ENCODE measurements around the gene RPL4. TPM values are rescaled to one million over a fixed set of nuclear protein-coding genes. Genes with fewer than 3 reads are reported as not detected.
"Not testable (repeated sequence)": the region's sequence is repeated elsewhere in the genome, so short reads cannot be mapped to it uniquely, and the experiment has no call there.

Gene RPL4
- total RNA-seq, 1 donor from 2014 or later: 1,621 TPM

DNA sequence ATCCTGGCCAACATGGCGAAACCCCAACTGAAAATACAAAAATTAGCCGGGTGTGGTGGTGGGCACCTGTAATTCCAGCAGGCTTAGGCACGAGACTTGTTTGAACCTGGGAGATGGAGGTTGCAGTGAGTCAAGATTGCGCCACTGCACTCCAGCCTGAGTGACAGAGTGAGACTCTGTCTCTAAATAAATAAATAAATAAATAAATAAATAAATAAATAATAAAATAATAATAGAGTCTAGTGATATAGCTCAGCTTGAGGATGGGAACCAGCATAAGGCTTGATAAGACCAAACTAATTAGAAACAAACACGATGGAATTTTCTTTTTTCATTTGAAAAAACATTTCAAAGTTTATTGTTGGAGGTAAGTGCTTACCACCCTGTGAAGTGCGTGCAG is 43.4 kb downstream of the RPL4 start:
- DNase-seq (ENCODE audit: low spot score in 2 of 2); FAIRE-seq: not testable (repeated sequence)

DNA sequence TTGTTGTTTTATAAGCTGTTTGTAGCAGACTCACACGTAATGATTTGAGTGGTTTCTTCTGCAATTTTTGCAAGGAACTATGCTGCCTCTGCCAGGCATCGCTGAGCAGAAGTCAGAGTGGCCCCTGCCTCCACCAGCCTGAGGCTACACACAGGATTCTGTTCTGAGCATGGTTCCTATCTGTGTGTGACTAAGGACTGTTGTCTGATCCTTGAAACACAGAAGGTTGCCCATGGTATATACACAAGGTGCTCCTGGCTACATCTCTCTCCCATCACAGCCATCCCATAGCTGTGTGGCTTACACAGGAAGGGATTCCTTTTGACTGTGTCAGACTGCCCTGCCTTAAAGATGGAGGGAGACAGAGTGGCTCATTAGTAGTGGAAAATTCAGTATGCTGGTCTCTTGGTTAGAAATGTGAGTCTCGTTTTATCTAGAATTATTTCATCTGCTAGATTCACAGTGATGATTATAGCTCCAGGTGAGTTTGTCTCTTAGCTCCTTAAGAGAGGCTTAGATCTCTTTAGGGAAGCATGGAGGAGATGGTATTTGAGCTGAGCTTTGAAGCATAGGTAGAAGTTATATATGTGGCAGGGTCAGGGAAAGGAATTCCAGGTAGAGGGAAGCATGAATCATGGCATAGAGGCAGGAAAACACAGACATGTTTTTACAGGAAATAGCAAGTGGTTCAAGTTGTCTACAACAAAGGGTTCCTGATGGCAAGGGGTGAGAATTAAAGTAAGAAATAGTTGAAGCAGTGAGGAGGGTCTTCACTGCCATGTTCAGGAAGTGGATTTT is 44.6 kb downstream of the RPL4 start:
- no peak for DNase-seq (ENCODE audit: low spot score in 2 of 2)
- FAIRE-seq: no peak

DNA sequence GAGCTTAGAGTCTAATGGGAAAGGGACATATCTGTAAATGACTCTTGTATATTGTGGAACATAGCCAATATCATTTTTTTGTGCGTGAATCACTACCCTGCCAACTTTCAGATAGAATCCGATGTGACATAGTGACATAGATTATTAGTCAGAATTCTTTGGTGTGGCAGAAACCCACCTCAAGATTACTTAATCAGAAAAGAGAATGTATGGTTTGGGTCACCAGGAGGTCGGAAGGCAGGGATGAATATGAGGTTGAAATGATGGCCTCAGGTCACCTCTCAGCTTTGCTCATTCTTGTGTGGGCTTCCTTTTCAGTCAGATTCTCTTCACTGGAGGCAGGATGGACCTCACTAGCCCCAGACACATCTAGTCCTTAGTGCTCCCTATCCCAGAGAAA is 48.4 kb downstream of the RPL4 start:
- FAIRE-seq: no peak

DNA sequence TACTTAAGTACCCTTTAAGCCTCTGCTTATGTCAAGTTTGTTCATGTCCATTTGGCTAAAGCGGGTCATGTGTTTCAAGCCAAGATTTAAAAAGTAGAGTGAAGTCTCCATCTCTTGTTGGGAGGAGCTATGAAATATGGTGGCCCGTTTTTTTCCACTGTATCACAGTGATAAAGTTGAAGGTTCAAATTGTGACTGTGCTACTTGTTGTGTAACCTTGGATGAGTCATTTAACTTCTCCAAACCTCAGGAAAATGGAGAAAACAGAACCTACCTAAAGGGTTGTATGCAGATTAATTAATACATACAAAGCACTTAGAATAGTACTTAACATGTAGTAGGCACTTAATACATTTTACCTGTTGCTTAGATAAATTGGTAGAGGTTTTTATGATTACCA is 50.5 kb downstream of the RPL4 start:
- no peak for FAIRE-seq
- DNase-seq (ENCODE audit: low spot score in 2 of 2): no peak

More for the DNA sequence above, 48.4 kb downstream of the RPL4 start:
- no peak for DNase-seq (ENCODE audit: low spot score in 2 of 2)

DNA sequence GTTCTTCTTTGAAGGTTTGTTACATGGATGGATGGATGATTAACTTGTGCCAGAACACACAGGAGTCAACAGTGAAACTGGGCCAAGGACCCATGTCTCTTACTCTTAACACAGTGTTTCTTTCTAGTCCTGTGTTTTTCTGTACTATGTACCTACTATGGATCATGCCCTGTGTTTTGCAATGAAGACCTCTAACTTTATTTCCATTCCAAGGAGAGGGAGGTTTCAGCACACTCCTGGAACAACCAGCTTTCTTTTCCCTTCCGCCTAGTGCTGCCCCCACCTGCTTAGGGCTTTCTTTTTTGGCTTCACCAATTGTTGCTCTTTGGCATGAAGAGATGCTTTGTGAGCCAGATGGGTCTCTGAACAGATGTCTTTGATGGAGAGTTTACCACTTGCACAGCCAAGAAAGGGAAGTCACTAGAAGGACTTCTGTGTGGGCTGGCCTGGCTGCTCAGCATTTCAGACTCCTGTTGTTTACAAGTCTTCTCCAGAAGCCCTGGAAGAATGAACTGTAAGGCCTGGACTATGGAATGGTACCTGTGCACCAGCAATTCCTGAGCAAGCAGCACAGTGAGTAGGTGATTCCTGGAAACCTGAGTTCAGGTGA is 51.6 kb downstream of the RPL4 start:
- FAIRE-seq: no peak
- DNase-seq (ENCODE audit: low spot score in 2 of 2): no peak

DNA sequence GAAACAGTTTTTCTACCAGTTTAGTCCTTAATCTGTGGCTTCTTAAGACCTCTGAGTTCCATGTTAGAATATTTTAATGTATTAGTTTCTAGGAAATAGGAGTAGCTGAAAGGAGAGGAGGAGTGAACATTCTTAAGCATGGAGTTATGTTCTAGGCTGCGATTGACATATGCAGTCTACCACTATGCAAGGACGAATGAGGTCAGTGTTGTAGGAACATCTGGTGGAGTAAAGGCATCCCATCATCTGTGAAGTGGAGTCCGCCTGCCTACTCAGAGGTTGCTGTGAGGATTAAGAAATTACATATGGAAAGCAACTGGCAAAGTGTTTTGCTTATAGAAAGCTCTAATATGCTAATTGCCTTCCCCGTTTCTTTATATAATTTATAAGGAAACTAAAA is 52.2 kb downstream of the RPL4 start:
- FAIRE-seq (no peak), DNase-seq (ENCODE audit: low spot score in 2 of 2) (no peak)

Small RNAs within 50 kb of the gene (small RNA-seq; reads per million reads assigned to genes)
- not detected for gene MIR4512
- gene RF01159: not detected
- gene SNORD16: not detected
- not detected for gene SNORD18A
- gene SNORD18B: not detected
- gene SNORD18C: not detected

Other genes starting within 250 kb of the RPL4 start
- 43.2 TPM for gene DIS3L, start 211.3 kb downstream of the RPL4 start, total RNA-seq
- 20.8 TPM for gene TIPIN, start 148.2 kb downstream of the RPL4 start, total RNA-seq
- 31.0 TPM for gene MAP2K1, start 117.9 kb downstream of the RPL4 start, total RNA-seq
- 9.4 TPM for gene SNAPC5, start 7.1 kb downstream of the RPL4 start, total RNA-seq
- gene ZWILCH, start 471 bp upstream of the RPL4 start, total RNA-seq: 43.6 TPM
- gene LCTL, start 61.1 kb upstream of the RPL4 start, total RNA-seq: 0.41 TPM
- 2.4 TPM for gene SMAD6, start 197.4 kb upstream of the RPL4 start, total RNA-seq

Measured in frontal cortex (tissue), 4 donors.